ENCODE results near the gene SNAPIN.

GRCh38 chr1:153693466-153693865 lies 35.0 kb downstream of the SNAPIN start:
- TF ChIP-seq CTCF (IDR thresholded peaks at IDR 0.05) (no peak), JUN (CRISPR knock-in tag; IDR thresholded peaks at IDR 0.05) (no peak), SP1 (CRISPR knock-in tag; conservative IDR thresholded peaks at IDR 0.05) (no peak)
- TF ChIP-seq, protein P1, sequence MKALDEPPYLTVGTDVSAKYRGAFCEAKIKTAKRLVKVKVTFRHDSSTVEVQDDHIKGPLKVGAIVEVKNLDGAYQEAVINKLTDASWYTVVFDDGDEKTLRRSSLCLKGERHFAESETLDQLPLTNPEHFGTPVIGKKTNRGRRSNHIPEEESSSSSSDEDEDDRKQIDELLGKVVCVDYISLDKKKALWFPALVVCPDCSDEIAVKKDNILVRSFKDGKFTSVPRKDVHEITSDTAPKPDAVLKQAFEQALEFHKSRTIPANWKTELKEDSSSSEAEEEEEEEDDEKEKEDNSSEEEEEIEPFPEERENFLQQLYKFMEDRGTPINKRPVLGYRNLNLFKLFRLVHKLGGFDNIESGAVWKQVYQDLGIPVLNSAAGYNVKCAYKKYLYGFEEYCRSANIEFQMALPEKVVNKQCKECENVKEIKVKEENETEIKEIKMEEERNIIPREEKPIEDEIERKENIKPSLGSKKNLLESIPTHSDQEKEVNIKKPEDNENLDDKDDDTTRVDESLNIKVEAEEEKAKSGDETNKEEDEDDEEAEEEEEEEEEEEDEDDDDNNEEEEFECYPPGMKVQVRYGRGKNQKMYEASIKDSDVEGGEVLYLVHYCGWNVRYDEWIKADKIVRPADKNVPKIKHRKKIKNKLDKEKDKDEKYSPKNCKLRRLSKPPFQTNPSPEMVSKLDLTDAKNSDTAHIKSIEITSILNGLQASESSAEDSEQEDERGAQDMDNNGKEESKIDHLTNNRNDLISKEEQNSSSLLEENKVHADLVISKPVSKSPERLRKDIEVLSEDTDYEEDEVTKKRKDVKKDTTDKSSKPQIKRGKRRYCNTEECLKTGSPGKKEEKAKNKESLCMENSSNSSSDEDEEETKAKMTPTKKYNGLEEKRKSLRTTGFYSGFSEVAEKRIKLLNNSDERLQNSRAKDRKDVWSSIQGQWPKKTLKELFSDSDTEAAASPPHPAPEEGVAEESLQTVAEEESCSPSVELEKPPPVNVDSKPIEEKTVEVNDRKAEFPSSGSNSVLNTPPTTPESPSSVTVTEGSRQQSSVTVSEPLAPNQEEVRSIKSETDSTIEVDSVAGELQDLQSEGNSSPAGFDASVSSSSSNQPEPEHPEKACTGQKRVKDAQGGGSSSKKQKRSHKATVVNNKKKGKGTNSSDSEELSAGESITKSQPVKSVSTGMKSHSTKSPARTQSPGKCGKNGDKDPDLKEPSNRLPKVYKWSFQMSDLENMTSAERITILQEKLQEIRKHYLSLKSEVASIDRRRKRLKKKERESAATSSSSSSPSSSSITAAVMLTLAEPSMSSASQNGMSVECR (CRISPR knock-in tag; IDR thresholded peaks at IDR 0.05; ENCODE audit: borderline replicate concordance), result no peak

Measured in WTC11 (cell line).